T1000 (cell line): ENCODE results near the gene ADA.
"Not testable (repeated sequence)": the region's sequence is repeated elsewhere in the genome, so short reads cannot be mapped to it uniquely, and the experiment has no call there.

Experiments used
- DNase-seq: peaks from one replicate; lab custom pipeline; 2025; ENCODE audit warnings: mixed read lengths; lab: John Stamatoyannopoulos, UW

ADA gene

DNA sequence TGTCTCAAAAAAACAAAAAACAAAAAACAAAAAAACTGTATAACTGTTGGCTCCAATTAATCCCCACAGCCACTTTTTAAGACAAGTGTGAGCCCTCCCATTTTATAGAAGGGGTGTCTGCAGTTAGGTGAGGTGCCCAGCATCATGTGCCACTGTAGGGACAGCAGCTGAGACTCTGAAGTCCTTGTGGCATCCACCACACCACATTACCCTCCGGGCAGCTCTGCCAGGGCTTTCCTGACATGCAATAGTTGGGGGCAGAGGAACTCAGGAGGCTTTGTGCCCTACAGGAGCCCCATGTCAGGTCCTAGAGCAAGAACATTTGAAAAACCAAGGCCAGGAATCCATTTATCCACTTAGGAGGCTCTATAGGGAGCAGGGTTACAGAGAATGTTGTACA lies 51.8 kb downstream of the ADA start:
- no peak for DNase-seq

DNA sequence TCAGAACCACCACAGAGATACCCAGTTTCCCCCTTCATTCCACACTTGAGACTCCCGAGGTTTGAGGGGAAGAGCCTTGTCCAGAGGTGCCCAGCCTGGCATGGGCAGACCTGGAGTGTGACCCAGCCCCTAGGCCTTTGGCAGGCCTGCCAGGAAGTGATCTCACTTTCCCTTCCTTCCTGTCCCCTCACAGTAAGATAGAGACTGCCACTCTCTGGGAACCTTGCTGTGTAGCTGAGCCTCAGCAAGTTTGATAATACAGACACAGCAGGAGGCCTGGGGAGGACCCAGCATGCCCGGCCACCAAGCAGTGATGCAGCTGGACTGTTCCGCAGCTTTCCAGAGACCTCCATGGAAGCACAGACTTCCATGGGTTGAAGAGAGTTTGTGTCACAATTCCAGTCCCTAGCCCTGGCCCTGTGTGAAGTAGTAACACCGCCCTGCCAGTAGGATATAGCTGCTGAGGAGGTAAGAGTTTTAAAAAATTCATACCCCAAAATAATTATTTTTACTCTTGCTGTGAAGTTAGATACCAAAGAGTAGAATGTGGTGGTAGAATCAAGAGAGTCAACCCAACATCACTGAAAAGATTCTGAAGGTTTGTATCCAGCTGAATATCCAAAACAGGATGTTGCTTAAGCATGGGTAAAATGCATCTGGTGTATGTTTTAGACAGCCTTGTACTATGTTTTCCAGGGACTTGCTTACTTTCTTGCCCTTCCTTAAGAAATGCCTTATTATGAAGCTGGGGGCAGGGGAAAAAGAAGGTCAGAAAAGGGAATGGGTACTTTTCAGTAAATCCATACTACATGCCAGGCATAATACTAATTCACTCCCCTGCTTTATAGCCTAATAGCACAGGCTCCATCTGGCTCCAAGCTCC lies 52.8 kb downstream of the ADA start:
- DNase-seq: no peak

DNA sequence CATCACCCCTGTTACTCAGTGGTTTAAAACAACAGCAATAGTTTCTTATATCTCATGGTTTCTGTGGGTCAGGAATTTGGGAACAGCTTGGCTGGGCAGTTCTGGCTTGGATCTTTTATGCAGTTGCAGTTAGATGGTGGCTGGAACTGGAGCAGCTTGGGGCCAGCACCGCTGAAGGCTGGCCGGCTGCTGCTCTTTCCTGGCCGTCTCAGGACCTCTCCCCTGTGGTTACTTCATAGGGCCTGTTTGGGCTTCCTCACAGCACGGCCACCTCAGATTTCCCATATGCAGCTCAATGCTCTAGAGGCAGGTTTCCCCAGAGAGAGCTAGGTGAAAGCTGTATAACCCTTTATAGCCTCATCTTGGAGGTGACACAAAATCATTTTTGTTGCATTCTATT lies 53.6 kb downstream of the ADA start:
- DNase-seq: no peak

DNA sequence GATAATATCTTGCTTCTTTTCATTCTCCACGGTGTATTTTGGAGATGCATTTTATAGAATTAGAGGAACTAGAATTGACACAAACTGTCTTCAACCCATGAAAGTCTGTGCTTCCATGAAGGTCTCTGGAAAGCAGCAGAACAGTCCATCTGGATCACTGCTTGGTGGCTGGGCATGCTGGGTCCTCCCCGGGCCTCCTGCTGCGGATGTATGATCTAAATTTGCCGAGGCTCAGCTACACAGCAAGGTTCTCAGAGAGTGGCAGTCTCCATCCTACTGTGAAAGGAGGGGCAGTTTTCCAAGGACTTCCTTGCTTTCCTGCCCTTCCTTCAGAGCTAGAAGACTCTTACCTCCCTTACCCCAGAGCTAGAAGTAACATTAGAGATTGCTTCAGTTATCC lies 54.0 kb downstream of the ADA start:
- DNase-seq: no peak

DNA sequence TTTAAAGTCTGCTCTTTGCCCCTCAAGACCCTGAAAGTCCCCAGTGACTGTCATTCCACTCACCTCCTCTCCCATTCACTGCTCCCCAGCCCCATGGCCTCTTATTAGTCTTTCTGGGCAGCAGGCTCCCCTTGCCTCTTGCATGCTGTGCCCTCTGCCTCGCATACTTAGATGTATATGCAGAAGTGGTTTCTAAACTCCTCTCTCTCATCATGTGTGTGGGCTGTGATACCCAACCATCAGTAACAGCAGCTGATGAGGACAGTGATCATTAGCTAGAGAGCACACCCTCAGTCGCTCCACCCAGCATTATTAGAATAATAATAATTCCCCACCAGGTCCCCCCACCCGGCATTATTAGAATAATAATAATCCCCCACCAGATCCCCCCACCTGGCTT lies 54.6 kb downstream of the ADA start:
- no peak for DNase-seq

DNA sequence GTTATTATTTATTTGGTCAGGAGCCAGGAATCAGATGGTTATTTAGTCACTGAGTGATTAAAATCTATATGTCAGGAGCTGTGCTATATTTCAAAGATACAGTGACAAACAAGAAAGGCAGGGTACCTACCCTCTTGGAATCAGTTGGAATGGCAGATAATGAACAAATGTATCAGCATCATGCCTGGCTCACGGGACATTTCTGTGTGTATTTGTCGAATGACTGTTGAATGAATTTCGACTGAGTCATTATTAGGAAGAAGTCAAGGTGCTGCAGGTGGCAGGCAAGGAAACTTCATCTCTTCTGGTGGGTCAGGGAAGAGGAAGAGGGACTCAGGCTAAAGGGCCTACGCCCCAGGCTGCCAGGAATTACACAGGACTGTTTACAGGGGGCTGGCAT lies 55.5 kb downstream of the ADA start:
- no peak for DNase-seq

DNA sequence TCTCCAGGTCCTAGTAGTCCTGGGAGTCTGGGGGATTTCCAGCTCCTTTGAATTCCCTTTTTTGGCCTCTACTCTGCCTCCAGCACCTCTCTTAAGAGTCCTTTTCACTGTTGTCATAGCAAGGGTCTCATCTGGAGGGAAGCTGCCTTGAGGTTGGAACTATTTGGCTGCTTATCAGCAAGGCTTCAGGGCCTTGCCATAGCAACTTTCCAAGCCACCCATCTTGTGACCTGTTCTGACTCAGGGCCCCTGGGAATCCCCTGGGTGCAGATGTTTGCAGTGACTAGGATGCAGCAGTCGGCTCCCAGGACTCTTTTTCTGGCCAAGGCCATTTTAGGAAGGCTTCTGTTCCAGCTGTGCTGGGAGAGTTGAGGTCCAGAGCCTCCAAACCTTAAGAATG lies 56.8 kb downstream of the ADA start:
- peak; percentile 39 for DNase-seq

DNA sequence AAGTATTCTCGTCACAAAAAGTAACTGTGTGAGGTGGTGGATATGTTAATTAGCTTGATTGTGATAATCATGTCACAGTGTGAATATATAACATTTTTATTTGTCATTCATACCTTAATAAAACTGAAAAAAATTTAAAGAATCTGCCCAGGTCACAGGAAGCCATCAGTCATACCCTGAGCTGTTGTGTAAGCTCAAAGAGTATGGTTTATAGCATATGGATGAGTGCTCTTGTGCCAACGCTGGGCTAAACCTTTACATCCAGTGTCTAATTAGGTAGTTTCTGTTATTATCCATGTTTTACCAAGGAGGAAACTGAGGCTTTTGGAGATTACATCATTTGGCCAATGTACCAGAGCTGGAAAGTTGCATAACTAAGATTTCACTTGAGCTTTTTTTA lies 57.7 kb downstream of the ADA start:
- no peak for DNase-seq

DNA sequence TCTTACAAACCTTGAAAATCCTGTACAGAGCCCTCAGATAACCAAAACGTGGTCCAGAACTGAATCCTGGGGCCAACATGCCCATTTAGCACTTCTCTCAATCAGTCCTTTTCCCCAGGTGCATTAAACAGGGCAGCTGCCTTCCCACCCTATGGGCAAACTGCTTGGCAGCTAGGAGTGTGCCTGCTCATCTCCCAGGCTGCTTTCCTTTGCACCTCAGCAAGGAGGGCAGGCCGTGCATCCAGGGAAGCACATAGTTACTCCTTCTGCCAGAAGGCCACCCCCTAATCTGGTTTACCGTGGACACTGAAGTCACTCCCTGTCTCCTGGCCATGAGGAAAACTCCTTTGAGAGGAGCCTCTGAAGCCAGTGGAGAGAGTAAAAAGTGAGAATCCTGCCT lies 59.1 kb downstream of the ADA start:
- DNase-seq: no peak

DNA sequence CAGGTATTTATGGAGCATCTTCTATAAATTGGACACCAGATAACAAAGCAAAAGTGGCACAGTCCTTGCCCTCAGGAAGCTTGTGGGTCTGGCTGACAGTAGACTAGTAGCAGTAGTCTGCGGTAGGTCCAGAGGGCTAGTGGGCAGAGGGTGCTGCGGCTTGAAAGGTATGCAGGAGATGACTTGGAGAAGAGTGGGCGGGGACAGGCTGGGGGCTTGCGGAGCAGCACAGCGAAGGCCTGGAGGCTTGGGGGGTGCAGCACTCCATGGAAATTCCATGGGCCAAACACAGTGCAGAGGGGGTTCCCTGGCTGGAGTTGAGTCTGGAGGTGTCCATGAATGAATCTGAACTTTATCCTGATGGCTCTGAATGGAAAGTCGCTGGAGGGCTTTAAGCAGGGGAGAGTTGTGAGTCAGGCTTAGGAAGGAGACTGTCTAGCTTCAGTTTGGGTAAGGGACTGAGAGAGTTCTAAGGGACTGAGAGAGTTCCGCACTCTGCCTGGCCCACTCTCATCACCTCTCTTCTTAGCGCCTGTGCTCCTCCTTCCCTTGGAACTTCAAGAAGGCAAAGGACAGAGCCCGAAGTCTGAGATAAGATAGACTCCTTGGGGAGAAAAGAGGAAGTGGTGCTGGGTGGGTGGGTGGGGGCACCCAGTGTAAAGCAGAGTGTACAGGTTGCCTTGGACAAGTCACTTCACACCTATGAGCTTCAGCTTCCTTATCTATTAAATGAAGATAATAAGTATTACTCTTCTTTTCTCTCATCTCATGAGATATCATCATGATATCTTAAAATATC lies 60.3 kb downstream of the ADA start:
- no peak for DNase-seq

DNA sequence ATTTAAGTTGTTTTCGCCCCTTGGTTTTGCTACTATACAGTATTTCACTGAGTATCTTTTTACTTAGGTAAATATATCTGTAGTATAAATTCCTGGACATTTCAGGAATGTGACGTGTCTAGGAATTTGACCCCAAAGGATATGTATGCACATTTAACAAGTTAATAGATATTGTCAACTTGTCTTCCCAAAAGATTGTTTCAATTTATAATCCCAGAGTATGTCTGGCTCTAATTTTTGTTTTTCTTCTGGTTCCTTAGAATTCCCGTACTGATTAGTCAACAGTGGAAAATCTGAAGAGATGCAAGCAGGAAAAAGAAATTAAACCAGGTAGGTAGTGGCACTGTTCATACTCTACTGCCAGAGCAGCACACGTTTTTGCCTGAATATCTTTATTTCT lies 62.0 kb downstream of the ADA start:
- no peak for DNase-seq

DNA sequence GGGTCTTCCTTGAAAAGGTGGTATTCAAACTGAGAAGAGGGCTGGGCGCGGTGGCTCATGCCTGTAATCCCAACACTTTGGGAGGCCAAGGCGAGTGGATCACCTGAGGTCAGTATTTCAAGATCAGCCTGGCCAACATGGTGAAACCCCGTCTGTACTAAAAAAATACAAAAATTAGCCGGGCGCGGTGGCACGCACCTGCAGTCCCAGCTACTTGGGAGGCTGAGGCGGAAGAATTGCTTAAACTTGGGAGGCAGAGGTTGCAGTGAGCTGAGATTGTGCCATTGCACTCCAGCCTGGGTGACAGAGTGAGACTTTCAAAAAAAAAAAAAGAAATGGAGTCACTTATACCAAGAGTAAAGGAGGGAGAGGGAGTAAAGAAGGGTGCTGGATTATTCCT lies 63.2 kb downstream of the ADA start:
- DNase-seq: not testable (repeated sequence)

DNA sequence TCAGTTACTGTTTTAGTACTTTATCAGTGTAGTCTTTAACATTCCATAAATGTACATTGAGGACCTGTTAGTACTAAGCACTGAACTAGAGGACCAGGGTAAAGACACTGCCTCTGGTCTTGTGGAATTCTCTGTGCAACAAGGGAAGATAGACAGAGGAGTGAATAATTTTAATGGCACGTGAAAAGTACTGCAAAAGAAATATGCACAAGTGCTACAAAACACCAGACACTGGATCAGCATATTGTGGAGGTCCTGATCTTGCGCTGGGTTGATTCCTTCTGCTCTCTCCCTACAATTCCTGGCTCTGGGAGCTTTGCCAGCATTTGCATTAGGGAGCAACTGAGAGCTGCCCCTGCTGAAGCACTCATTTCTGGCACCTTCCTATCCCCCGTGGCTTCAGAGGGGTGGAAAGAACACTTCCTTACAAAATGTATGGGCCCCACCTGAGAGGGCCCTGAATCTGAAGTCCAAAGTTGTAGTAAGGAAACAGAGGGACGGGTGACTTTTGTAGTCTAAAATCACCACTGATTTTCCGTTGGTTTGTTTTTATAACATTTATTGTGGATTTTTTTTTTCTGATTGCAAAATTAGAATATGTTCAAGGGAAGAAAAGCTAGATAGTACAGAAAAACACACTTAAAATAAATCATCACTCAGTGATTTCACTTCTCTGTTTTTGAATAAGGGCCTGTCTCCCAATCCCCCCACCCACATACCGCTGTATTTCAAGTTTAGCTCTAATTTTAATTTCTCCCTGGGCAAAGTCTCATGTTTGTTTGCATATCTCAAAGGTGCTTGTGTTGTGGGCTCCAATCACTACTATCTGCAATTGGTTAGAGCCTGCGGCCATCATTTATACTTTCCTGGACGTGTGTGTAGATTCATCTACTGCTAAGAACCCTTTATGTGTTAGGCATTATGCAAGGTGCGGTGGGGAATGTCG lies 64.2 kb downstream of the ADA start:
- no peak for DNase-seq

DNA sequence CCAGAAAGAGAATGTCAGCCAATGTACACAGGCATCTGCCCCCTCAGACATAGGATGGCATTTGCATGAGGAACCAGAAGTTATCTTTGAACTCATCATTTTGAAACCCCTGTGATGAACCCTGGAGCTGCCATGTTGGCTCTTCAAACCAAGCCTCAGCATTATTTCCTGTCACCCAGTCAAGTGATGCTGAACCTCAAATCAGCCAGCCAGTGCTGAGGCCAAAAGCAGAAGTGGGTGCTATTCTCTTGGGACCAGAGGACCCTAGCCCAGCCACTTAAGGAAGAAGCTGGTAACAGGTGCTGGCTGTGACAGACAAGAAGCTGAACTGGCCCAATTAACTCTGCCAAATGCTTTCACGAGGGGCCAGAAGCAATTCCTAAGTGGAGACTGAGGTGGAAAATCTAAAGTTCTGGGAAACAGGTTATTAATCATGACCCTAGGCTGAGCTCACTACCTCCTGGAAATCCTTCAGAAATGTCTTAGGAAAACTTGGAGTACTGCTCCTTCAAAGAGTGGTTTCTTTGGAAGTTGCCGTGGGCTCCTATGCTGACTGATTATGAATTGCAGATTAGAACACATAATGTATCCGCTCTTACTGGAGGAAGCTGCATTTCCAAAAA lies 65.1 kb downstream of the ADA start:
- no peak for DNase-seq

DNA sequence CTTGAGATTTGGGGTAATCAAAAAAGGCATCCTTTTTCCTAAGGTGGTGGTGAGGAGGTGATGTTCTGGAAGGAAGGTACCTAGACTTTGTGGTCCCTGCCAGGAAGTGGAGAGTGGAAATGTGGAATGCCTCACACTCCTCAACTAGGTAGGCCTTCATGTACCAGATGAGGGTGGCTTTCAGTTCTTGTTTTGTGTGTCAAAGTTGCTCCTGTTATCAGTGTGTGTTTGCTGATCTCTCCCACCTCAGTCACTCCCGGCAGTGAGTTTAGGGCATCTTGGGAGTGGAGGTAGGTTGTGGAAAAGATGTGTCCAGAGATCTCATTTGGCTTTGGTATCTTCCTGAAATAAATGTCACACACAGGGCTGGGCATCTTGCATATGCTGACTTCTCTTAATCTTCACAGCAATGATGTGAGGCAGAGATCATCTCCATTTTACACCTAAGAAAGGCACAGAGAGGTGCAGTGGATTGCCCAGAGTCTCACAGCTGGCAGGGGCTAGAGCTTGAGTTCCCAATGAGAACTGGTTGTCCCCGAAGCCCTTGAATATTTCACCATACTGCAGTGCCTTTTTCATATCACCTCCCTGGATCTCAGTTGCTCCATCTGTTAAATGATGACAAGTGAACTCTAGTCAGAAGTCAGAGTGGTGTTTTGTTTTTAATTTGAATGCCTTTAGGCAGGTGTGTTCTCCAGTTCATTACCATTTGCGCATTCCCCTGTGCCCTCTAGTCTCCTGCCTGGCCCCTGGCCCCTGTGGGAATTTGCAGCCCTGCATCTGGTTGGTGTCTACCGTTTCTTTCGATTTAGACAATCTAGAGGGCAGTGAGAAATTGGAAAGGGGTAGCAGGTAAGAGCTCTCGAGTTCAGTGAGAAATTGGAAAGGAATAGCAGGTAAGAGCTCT lies 66.2 kb downstream of the ADA start:
- no peak for DNase-seq

DNA sequence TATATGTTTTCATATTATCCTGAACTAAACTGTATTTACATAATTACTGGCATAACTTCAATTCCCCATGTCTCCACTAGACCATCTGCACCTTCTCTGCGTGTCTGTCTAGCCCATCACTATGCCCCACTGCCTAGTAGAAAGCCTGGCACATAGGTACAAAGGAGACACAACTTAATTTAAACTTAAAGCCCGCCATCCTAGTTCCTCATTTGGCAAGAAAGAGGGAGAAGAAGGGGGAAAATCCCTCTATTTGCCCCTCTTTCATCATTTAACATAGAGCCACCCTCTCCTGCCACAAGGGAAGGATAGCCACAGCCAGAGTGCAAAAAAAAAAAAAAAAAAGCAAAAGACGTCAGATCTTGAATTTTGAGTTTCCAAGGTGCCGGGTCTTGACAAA lies 67.3 kb downstream of the ADA start:
- DNase-seq: no peak

DNA sequence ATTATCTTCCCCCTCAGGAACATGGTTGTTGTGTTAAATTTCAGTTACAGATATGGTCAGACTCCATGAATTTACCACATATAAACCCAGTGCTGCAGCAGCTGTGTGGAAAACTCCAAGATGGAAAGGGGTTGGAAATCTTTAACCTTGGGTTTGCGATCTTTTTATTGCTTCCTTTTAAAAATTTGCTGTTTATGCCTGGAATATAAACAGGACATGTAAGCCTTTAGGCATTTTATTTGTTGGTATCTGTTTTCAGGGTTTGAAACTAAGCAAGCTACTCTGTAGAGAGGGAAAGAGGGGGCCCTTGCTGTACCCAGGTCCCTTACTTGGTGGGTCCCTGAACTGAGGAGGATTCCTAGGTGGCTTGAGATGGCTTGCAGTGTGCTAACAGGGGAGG lies 68.3 kb downstream of the ADA start:
- DNase-seq: no peak

DNA sequence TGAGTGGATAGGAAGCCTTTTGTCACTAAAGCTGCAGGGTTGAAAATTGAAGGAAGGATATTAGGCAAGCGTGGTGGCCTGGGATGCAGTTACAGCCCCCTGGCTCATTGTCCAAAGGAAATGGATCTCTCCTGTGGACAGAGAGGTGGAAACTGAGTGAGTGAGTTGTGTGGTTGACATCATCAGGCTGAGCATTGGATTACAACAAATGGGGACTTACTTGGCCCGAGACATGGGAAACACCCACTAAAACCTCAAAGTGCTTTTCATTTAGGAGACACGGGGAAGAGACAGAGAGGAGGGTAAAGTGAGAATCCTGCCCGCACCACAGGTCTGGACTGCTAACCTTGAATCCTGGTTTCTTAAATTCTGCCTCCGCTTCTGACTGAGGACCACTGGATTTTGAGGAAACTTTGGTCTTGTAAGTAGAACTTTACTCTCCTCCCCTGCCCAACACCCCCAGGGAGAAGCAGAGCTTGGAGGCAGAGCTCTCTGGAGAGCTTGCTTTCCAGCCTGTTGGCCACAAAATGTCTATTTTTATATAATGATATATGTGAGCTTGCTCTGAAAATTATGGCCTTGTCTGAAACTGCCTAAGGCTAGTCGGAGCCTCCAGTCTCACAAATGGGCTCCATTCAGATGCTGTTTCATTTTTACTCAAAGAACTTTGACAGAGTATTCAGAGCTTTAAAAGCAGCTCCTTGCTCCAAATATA lies 69.0 kb downstream of the ADA start, which contains the start of gene PKIG:
Gene PKIG, plus strand, starts transcription at position 269 of the 715 bp plus-strand sequence. CDS start 31,978 bp downstream, outside the sequence.
- DNase-seq: peak; percentile 35

DNA sequence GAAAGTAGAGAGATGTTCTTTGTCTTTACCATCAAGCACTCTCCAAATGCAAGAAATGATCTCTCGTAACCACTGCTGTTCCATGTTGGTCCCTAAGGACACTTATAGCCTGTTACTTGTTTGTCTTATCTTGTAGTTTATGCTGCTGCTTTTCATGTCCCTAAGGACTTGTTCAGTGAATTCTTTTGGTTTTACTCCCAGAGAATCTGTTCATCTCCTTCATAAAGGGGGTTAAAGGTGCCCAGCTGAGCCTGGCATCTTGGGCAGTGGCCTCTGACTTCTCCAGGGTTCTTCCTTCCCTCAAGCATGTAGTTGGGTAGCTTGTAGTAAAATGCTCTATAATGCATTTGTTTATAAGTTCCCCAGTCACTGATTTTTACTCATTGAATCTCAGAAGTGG lies 70.0 kb downstream of the ADA start:
- no peak for DNase-seq
